HG03095 (cell line): ENCODE results near the gene CHSY1.
"Not testable (repeated sequence)": the region's sequence is repeated elsewhere in the genome, so short reads cannot be mapped to it uniquely, and the experiment has no call there.

ENCODE experiments used
- ATAC-seq: cut with Tn5 transposase; IDR thresholded peaks from one replicate; pipeline ENCODE4 v1.9.1; 2021; ENCODE audit warnings: moderate library complexity; ENCODE audit not compliant: unreplicated experiment

Gene CHSY1

GRCh38 chr15:101246391-101246790 is 5.5 kb downstream of the CHSY1 start:
- no peak for ATAC-seq

GRCh38 chr15:101244889-101245668 is 6.8 kb downstream of the CHSY1 start:
- ATAC-seq = no peak

- ATAC-seq = no peak
These were observed 7.6 kb downstream of the CHSY1 start for GRCh38 chr15:101244036-101244781.

GRCh38 chr15:101243420-101243819 is 8.4 kb downstream of the CHSY1 start:
- no peak for ATAC-seq

GRCh38 chr15:101242999-101243336 is 8.9 kb downstream of the CHSY1 start:
- ATAC-seq = no peak

- ATAC-seq = peak; percentile 78
These were observed 9.5 kb downstream of the CHSY1 start for GRCh38 chr15:101242160-101242998.

GRCh38 chr15:101240358-101240757 is 11.5 kb downstream of the CHSY1 start:
- no peak for ATAC-seq

- ATAC-seq = no peak
These were observed 12.1 kb downstream of the CHSY1 start for GRCh38 chr15:101239724-101240136.

GRCh38 chr15:101237251-101237650 is 14.6 kb downstream of the CHSY1 start:
- ATAC-seq = no peak

- no peak for ATAC-seq
These were observed 18.1 kb downstream of the CHSY1 start for GRCh38 chr15:101233651-101234280.

GRCh38 chr15:101232677-101233076 is 19.2 kb downstream of the CHSY1 start:
- ATAC-seq = no peak

GRCh38 chr15:101228313-101228712 is 23.5 kb downstream of the CHSY1 start:
- no peak for ATAC-seq

- no peak for ATAC-seq
These were observed 26.2 kb downstream of the CHSY1 start for GRCh38 chr15:101225658-101226057.

GRCh38 chr15:101221902-101222301 is 29.9 kb downstream of the CHSY1 start:
- no peak for ATAC-seq

GRCh38 chr15:101220060-101220459 is 31.8 kb downstream of the CHSY1 start:
- no peak for ATAC-seq

GRCh38 chr15:101219441-101219840 is 32.4 kb downstream of the CHSY1 start:
- no peak for ATAC-seq

- no peak for ATAC-seq
These were observed 34.4 kb downstream of the CHSY1 start for GRCh38 chr15:101217446-101217845.

- ATAC-seq = no peak
These were observed 35.7 kb downstream of the CHSY1 start for GRCh38 chr15:101216100-101216499.

GRCh38 chr15:101215681-101216080 is 36.2 kb downstream of the CHSY1 start:
- no peak for ATAC-seq

- ATAC-seq = not testable (repeated sequence)
These were observed 37.3 kb downstream of the CHSY1 start for GRCh38 chr15:101214435-101215097.
